GM19238 (cell line): ENCODE data around the gene PGAP2.
A peak's percentile ranks its signal among the peaks of the same experiment; 100 is the strongest.

Experiments used
- DNase-seq: peaks from one replicate; pipeline ENCODE4 v3.0.0; 2011; ENCODE audit warnings: low spot score; ENCODE audit not compliant: insufficient read length

The PGAP2 gene

DNA sequence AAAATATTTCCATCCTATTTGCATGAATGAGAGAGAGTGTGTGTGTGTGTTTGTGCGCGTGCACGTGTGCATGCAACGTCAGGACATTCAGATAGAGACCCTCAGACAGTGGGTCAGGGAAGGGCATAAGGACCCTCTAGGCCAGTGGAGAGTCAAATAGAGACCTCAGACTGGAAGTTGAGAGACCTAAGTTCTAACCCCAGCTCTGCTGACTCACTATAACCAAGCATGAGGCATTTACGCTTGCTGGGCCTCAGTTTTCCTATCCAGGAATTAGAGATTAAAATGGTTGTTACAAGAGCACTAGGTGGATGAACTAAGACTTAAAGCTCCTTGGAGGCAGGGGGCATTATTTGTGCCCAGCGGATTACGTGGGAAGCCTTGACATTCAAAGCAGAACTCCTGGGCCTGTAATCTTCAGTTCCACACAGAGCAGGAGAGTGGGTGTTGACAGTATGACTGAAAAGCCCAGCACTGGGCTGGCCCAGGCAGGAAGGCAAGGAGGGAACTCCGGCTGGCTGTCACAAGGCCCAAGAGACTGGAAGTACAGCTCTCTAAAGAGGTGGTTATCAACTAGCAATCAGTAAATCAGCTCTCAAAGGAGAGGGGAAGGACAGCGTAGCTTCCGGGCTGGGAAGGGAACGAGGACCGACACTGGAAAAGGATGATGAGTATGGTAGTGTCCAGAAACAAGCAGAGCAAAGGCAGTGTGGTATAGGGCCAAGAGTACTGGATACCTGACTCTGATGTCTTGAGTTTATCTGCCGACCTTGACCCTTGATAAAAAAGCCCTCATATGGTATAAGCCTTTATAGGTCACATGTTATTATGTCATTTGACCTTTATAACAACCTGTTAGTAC, 23.2 kb downstream of the PGAP2 start:
- no peak for DNase-seq

- no peak for DNase-seq
Measured at GRCh38 chr11:3832816-3833215, 24.5 kb downstream of the PGAP2 start.

- DNase-seq: no peak
Measured at GRCh38 chr11:3833449-3833848, 25.1 kb downstream of the PGAP2 start.

GRCh38 chr11:3834349-3834663, 25.9 kb downstream of the PGAP2 start:
- DNase-seq: no peak

- DNase-seq: no peak
Measured at GRCh38 chr11:3834664-3835461, 26.5 kb downstream of the PGAP2 start.

GRCh38 chr11:3835751-3836150, 27.4 kb downstream of the PGAP2 start:
- no peak for DNase-seq

DNA sequence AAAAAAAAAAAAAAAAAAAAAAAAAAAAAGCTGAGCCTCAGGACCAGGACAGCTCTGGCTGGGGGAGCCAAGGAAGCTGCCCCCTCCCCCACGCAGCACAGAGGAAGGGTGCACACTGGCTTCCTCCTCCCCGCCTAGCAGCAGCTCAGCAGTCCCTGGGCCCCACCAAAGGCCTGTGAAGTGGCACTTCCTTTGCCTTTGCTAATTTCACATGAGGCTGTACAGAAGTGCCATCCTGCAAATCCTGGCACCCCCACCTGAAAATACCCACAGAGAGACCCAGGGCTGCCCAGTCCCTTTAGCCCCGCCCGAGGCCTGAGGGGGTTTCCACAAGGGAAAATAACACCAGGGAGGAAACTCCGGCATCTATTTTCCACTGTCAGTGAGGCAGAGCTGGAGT, 28.5 kb downstream of the PGAP2 start:
- no peak for DNase-seq

DNA sequence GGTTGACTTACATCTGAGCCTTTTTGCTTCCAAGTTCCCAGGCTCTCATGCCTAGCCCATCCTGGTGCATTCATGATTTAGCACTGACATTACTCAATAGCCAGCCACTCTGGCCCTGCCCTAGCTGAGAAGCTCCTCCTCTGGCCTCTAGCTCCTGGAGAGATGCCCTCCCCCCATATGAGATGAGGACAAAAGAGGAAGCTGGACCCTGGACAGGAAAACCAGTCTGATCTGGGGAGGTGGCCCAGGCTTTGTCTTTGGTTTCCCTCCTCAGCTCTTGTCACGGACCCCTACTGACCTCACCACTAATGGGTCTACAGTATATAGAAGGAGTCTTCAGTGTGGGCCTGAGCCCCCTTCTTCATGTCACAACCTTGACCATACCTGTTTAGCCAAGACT, 29.4 kb downstream of the PGAP2 start:
- DNase-seq: no peak

DNA sequence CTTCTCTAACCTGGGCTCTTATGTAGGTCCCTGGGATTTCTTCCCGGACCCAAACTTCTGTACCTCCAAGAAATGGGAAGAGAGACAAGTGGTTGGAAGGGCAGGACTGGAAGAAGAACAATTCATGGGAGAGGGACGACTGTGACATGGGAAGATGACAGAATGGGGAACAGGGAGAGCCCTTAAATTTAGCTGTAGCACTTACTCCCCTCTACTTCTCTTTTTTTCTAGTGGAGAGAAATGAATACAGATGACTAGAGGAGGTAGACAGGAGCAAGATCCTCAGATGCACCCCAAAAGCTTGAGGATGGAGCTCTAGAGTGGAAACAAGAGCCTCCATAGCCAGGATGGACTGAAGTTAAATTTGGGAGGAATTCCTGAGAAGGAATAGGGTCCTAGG, 30.1 kb downstream of the PGAP2 start:
- no peak for DNase-seq

- no peak for DNase-seq
Measured at GRCh38 chr11:3840004-3840869, 31.9 kb downstream of the PGAP2 start.

GRCh38 chr11:3840870-3841425, 32.6 kb downstream of the PGAP2 start, which contains the start of gene RHOG:
RHOG (minus strand) TSS chr11:3840959; CDS start chr11:3828138, 12,821 bp downstream.
- peak; percentile 82 for DNase-seq

DNA sequence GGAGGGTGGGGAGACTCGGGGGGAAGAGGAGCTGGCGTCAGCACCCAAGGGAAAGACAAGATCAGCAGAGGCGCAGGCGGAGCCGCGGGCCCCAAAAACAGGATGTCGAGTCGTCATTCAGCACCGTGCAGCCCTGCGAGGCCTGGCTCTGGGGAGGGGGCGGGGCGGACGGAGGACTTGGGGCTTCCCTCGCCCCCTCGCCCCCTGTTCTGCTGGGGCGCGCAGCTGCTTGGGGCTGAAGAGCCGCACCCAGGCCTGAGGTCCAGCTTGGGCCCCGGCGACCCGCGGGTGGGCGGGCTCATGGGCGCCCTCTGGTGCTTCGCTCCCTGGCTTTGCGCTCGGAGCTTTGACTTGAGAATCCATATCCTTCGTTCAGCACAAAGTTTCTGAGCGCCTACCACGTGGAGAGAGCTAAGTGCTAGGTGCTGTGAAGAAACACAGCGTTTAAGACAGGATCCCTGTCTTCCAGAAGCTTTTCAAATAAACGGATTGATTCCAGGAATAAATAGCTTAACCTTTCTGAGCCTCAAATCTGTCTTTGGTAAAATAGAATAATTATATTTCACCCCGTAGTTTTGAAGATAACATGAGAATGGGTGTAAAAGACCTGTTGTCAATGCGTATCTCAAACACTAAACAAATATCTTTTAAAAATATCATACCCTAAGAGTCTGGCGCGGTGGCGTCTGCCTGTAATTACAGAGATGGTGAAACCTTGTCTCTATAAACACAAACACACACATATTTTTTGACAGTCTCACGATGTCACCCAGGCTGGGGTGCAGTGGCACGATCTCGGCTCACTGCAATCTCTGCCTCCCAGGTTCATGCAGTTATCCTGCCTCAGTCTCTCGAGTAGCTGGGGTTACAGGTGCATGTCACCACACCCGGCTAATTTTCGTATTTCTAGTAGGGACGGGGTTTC, 33.3 kb downstream of the PGAP2 start:
- peak; percentile 60 for DNase-seq

DNA sequence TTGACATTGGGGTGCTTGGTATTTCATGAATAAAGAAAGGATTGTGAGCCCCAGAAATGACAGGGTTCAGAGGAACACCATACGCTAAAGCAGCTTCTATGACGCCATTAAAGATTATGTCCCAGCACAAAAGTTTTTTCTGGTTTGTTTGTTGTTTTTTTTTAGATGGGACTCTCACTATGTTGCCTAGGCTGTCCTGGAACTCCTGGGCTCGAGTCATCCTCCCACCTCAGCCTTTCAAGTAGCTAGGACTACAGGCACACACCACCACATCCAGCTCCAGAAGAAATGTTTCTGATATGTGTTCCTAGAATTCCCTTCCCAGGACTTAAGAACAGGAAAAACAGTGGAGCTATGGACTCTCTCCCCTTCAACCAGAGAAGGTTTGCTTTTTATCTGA, 35.0 kb downstream of the PGAP2 start:
- no peak for DNase-seq

GRCh38 chr11:3845246-3845645, 36.9 kb downstream of the PGAP2 start:
- DNase-seq: no peak

DNA sequence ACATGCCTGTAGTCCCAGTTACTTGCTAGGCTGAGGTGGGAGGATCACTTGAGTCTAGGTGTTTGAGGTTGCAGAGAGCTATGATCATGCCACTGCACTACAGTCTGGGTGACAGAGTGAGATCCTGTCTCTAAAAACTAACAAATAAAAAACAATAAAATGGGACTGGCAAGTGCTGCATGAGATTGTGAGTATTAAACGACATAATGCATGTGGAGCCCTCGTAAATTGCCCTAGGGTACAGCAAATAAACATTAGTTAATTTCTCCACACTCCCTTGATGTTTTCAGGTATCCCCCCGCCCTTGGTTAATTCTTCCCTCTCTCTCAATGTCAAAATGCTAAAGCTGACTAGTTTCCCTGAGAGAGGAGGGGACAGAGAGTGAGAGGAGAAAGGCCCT, 37.3 kb downstream of the PGAP2 start:
- DNase-seq: no peak

DNA sequence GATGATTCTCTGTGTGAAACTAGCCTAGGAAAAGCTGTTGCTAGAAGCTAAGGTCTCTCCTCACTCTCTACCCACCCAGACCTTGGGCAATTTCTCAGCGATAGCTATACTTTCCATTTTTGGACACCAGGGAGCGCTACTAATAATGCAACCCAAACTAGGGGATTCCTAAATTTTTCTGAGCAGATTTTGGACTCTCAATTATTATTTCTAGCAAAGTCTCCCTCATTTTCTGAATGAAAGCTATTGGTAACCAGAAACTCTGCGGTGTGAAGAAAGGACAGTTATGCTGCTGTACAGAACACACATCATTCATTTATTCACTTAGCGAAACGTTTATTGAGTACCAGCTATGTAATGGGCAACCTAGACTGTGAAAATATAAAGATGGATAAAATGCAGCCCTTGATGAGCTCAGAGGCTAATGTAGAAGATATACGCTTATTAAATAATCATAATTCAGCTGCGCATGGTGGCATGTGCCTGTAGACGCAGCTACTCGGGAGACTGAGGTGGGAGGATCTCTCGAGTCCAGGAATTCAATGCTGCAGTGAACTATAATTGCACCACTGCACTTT, 41.0 kb downstream of the PGAP2 start:
- no peak for DNase-seq

GRCh38 chr11:3853545-3853842, 45.1 kb downstream of the PGAP2 start:
- DNase-seq: no peak

GRCh38 chr11:3853899-3854659, 45.7 kb downstream of the PGAP2 start:
- no peak for DNase-seq

DNA sequence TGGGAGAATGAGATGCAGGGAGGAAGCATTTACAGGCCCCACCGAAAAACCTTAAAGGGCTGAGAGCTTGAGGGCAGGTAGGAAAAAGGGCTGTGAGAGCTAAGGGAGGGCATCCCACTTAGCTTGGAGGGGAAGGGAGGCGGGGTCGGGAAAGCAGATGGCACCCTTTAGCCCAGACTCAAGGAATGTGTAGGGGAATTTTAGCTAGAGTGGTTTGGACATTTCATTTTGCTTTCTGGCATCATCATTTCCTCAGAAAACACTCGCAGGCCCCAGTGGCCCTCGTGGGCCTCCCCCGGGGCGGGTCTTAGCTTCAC, 46.3 kb downstream of the PGAP2 start:
- DNase-seq: no peak
